Neural progenitor cell (in vitro differentiated cells): ENCODE results near the gene AGBL4.

ENCODE experiments used
- CTCF ChIP-seq: fragments of 200-600 bp; sonication (generic); IDR thresholded peaks from 2 replicates; pipeline ENCODE4 v1.5.1; 2017; ENCODE audit warnings: antibody characterized with exemption, mild to moderate bottlenecking
- EZH2 ChIP-seq: fragments of 200-600 bp; sonication (generic); IDR thresholded peaks from 2 replicates; pipeline ENCODE4 v1.6.1; 2017; ENCODE audit warnings: antibody characterized with exemption, mild to moderate bottlenecking, moderate library complexity

GRCh38 chr1:49351768-49352167, 672.0 kb downstream of the AGBL4 start:
- no peak for TF ChIP-seq EZH2
- TF ChIP-seq CTCF, result no peak
